HG03103 (cell line): Measurements from ENCODE around the gene GLUL.
"Not testable (repeated sequence)": the region's sequence is repeated elsewhere in the genome, so short reads cannot be mapped to it uniquely, and the experiment has no call there.

Experiments used
- ATAC-seq: cut with Tn5 transposase; IDR thresholded peaks from one replicate; pipeline ENCODE4 v1.9.1; 2021; ENCODE audit warnings: low read depth; ENCODE audit not compliant: unreplicated experiment

The GLUL gene

DNA sequence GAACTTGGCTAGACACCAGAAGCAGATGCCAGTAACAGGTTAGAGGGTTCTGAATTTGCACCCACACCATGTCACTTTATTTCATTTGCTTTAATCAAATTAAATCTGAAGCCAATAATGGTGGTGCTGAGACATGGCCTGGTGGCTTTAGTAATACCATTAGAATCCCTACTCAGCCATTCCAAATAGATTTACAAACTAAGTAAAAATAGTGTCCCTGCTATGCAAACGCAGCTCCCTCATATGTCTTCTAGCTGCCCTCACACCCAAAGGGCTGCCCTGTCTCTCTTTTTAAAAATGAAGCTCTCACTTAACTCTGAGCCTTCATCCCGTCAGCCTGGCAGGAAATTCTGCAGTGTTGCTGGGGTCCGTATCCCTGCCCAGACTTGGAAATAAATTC, 21.1 kb downstream of the GLUL start:
- ATAC-seq, result no peak

DNA sequence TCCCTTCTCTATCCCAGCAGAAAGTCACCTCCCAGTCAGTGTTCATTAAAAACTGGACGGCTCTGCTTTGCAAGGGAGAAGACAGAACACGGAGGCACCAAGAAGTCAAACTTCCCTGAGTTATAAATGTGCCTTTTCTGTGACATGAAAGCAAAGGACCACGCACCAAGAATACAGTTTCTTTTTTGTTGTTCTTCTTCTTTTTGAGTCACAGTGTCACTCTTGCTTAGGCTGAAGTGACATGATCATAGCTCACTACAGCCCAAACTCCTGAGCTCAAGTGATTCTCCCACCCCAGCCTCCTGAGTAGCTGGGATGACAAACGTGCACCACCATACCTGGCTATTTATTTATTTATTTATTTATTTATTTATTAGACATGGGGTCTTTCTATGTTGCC, 22.7 kb downstream of the GLUL start:
- ATAC-seq, result no peak

DNA sequence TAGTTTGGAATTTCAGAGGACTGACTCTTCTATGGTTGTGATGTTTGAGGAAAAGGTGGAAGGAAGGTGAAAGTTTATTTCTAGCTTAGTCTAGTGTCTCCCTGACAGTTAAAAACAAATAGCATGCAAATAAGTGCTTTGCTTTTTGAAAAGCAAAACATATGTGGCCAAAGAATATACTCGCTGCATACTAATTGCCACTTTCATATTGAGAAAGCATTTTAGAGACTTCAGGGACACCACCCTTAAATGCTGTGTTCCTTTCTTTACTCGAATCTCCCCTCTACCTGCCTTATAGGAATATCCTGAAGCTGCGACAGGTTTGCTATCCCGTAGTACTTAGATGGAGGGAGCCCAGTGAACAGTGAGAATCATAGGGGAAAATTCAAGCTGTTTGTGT, 23.2 kb downstream of the GLUL start:
- ATAC-seq, result no peak

DNA sequence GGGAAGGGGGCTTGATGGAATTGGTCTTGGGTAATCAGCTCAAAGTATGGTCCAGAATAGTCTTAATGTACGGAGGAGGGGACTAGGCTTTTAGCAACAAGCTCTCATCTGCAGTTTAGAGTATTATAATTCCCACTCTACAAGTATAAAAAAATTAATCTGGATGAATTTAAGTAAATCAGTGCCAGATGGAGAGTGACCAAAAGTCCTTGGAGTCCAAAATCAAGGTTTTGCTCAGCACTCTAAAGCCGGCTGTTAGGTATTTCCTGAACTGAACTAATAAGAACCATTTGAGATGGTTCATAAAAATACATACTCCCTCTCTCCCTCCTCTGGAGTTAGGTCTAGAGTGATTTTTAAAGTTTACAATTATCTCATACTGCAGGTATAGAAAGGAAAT, 23.7 kb downstream of the GLUL start:
- ATAC-seq, result no peak

DNA sequence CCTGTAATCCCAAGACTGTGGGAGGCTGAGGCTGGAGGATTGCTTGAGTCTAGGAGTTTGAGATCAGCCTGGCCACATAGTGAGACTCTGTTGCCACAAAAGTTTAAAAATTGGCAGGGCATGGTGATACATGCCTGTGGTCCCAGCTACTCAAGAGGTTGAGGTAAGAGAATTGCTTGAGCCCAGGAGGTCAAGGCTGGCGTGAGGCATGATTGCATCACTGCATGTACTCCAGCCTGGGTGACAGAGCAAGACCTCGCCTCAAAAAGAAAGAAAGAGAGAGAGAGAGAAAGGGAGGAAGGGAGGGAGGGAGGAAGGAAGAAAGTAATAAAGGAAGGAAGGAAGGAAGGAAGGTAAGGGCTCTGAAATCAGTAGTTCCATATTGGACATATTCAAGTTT, 25.0 kb downstream of the GLUL start:
- no peak for ATAC-seq

DNA sequence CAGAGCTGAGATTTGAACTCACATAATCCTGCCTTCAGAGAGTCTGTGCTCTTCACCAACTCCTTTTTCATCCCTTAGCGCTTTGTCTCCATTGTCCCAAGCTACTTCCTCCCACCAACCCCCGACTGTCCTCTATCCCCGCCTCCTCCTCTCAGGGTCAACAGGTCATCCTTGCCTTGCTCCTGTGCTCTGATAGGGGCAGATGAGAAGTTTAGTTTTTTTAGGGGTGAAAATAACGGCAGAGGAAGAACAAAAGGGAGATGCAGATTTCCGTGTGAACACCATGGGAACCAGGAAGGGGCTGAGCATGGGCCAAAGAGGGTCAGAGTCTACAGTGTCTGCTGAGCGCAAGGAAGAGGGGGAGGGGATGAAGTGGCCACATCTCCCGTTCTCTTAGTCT, 31.9 kb downstream of the GLUL start:
- no peak for ATAC-seq

DNA sequence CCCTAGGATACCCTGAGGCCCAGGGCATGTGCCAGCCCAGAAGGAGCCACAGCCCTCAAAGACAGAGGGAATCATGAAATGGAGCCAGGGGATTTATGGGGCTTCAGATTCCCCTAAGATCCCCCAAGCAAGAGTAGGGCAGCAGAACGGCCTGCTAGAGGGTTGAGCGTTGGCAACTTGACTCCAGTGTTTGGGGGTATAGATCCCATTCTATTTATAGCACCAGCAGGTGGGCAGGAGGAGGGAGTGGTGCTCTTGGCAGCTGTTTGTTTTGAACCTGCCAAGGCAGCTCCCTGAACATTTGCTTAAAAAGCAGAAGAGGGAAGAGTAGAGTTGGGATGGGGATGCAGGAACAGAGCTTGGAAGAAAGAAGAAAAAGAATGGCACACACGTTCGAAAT, 33.7 kb downstream of the GLUL start:
- no peak for ATAC-seq

DNA sequence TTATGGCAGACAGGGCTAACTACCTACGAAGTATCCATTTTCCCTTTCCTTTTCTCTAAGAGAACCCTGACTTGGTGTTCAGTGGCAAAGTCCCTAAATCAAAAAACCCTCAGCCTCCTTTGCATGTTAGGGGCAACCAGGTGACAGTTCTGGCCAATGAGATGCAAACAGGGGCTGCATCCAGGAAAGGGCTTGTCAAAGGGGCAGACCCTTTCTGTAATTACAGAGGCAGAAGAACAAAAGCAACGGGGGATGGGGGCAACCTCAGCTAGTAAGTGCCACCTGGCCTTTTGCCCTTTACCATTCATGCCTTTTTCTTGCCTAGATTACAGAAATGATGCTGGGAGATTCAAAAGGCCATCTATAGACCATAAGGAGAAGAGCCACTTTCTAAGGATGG, 34.4 kb downstream of the GLUL start:
- ATAC-seq, result no peak

DNA sequence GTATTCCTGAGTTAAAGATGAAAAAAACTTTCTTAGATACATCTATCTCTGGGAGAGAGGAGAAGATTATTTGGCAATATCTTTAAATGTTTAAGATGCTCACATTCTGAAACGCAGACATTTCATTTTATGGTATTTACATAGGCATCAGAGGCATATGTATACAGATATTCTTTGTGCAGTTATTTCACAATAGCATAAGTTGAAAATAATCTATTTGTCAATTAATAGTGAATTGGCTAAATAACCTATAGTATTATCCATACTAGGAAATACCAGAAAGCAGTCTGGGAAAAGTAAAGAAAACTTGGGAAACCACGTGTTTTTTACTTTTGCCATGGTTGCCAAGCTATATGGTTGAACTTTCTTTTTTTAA, 35.9 kb downstream of the GLUL start:
- ATAC-seq, result no peak

DNA sequence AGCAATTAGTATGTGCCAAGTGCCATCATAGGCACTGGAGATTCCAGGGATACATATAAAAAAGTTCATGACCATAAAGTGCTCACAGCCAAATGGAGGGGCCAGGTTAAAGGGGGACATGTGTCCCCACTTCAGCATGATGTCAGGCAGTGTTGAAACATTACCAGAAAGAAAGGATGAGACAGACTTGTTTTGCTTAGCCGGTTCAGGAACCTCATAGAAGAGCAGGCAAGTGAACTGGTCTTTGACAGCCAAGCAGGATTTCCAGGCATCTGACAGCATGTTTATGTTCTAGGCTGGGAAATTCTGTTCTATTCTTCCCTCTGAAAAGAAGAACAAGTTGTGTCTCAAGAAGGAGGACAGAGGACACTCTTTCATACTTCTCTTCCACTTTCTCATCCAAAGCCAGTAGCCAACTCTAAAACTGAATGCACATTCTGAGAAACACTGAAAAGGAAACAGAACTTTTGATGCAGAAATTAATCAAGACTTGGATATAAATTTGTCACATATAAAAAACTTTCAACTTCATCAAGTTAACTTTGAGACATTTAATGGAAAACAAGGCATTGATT, 39.7 kb downstream of the GLUL start:
- ATAC-seq, result no peak

DNA sequence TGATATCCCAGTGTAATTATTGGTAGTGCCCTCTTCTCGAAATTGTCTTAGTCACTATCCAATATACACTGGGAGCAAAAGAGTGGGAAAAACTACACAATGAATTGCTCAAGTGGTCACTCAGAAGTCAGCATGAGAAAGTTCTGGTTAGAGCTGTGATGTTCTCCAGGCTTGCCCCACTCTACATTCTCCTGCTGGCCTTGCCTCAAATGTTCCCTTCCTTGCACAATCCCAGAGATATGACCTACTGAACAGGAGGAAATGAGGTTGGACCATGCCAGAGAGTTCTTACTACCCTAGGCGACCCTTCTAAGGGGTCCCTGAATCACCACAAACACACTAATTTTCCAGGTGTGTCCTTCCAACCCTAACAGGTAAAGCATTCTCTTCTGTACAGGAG, 40.8 kb downstream of the GLUL start:
- ATAC-seq, result no peak

DNA sequence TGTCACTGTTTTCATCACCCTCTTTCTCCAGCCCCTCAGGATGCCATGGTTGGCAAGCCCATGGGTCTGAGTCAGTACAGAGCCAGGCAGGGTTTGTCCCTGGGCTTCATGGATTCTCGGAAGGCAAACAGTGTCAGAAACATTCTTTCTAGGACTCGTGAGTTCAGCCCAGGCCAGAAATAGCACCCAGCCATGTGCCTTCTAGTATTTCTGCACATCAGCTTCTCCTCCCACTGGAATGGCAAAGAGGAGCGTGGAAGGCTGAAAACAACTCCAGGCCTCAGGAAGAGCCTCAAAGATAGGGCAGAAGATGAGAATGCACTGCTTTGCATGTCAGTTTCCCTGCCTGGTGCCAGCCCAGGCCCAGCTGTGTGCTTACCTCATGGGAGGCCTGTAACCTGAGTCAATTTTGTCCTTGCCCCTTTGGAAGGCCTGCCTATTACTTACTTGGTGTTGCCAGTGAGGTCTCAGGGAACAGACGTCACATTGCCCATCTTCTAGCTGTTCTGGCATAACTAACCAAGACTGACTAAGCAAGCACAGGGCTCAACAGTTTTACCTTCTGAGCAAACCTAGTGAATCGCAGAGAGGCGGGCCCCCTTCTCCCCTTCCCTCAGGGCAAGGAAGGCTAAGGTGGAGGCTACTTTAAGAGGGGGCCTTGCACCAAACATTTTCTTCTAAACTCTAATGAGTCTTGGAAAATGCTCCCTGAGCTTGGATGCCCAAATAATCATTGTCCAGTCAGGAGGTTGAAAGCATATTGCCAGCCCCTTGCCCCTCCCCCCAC, 42.4 kb downstream of the GLUL start:
- ATAC-seq, result no peak

DNA sequence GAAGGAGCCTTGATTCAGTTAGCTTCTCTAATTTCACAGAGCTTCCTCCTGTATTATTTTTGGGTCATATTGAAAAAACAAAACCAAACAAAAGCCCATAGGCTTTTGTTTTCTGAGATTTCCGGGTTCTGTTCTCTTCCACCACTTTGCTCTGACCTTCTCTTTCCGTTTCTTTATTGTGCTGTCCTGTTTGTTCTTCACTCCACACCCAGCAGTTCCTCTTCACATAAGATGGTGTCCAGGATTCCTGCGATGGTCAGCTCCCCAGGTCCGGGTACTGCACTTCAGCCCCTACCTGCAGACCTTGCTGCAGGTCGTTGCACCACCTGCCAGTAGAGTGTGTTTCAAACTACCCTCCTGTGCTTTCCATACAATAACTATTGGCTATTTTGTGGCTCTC, 44.6 kb downstream of the GLUL start:
- no peak for ATAC-seq

DNA sequence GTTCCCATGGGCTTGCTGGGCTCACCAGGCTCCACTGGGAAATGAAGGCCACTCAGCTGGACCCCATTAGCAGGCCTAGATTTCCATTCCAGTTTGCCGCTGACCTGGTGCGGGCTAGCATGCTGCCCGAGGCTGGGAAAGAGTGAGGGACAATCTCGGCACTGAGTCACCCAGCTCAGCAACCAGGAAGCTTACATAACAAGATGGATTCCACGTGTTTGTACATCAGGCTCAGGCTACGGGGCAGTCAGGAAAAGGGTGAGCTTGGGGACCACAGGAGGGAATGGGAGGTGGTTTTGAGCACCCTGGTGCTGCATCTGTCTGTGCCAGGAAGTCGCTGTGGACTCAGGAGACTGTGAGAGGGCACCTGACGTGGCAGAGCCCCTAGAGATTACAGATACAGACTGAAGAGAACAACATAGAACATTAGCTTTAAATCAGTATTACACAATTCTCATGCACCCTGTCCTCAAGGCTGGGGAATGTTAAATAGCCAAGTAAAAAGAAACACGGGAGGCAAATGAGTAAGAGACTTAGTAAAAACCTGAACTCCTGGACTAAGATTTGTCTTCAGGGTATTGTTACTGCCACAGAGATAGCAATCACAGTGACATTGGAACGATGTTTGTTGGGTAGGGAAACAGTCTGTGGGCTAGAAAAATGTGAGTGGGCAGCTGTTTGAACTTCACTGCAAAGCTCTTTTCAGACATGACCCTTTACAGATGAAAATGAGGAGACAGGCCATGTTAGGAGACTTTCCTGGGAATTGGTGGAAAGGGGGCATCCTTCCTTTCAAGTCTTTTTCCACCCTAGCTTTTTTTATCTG, 51.1 kb downstream of the GLUL start:
- no peak for ATAC-seq

DNA sequence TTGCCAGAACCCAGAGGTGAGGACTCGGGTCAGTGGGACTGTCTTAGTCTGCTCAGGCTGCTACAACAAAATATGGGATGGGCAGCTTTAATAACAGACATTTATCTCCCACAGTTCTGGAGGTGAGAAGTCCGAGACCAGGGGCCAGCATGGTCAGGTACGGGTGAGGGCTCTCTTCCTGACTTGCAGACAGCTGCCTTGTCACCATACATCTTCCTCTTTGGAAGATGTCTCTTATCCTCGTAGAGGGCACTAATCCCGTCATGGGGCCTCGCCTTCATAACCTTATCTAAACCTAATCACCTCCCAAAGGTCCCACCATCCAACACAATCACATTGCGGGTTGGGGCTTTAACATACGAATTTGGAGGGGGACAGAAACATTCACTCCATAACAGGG, 51.9 kb downstream of the GLUL start:
- ATAC-seq, result no peak

DNA sequence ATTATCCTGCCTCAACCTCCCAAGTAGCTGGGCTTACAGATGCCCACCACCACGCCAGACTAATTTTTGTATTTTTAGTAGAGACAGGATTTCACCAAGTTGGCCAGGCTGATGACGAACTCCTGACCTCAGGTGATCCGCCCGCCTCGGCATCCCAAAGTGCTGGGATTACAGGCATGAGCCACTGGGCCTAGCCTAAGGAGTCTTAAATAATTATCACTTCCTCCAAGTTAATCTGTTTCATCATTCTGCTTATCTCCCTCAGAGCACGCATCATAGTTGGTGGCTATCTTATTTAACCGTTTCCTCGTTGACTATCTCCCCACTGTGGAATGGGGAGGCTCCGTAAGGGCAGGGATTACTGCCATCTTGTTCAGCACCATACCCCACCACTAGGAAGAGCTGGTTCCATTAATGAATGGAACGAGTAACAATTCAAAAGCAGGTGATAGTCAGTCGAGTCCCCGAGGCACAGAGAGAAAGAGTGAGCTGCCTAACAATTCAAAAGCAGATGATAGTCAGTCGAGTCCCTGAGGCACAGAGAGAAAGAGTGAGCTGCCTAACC, 52.7 kb downstream of the GLUL start:
- no peak for ATAC-seq

DNA sequence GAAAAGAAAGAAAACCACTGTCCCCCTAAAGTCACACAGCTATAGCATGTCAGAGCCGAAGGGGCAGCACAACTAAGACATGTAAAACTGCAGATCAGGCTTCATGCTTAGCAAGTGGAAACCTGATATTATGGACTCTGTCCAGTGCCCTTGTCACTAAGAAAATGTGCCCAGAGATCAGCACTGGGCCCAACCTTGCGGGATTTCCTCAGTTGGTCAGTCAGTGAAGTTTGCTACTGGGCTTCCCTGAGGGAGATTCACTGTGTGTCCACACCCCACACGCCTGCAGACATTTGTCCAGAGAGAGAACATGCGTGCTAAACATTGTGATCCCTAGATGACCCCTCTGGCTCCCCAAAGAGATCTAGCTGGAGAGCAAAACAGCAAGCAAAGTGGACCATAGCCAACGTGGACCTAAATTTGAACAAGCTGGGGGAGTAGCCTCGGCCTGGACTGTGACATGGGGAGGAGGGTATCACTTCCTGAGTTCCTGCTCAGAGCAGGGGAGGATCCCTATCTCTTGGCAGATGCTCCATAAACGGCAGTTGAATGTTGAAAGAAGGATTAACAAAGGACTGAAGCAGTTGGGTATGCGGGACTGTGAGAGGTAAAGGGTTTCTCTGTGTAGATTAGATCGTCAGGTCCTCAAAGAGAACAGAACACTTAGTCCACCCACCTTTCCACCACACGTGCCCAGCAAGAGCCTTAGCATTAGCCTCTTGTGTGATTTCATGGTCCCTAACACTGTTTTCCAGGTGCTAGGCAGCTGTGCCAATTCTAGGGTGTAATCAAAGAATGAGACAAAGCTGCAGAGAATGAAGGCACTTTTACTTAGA, 53.6 kb downstream of the GLUL start:
- no peak for ATAC-seq

DNA sequence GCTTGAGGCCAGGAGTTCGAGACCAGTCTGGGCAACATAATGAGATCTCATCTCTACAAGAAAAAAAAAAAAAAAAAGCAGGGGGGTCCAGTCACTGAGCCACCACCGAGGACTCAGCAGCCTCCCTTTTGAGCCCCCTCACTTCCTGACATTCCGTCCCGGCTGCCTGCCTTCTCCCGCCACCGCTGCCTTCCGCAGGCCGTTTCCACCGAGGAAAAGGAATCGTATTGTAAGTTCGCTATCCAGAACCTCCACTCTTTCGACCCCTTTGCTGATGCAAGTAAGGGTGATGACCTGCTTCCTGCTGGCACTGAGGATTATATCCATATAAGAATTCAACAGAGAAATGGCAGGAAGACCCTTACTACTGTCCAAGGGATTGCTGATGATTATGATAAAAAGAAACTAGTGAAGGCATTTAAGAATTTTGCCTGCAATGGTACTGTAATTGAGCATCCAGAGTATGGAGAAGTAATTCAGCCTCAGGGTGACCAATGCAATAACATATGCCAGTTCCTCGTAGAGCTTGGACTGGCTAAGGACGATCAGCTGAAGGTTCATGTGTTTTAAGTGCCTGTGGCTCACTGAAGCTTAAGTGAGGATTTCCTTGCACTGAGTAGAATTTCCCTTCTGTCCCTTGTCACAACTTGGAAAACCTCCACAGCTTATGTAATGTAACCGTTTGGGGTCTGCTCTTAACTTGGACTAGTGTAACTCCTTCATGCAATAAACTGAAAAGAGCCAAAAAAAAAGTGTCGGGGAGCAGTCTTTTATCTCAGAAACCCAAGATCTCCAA, 55.6 kb downstream of the GLUL start:
- no peak for ATAC-seq

DNA sequence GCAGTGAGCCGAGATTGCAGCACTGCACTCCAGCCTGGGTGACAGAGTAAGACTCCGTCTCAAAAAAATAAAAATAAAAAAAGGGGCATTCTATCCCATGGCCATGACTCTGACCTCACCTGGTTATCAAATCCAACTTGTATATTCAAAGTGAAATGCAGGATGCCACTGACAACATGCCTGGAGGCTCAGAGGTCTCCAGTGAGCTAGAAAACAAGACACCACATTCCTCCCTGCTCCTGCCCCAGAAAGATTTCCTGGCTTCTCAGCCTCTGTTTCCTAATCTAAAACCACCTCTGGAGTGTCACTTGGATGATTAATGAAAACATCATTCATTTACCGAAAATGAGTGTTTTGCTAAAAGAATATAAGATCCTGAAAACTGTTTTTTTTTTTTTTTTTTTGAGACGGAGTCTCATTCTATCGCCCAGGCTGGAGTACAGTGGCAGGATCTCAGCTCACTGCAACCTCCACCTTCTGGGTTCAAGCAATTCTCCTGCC, 58.5 kb downstream of the GLUL start:
- not testable (repeated sequence) for ATAC-seq
